H9 (cell line): ENCODE measurements around the gene GLYATL3. TPM values are rescaled to one million over a fixed set of nuclear protein-coding genes. Genes with fewer than 3 reads are reported as not detected.
"Not testable (repeated sequence)": the region's sequence is repeated elsewhere in the genome, so short reads cannot be mapped to it uniquely, and the experiment has no call there.

ENCODE experiments used
- DNase-seq: peaks from one replicate; pipeline ENCODE4 v3.0.0-alpha.2; 2017
- H2AFZ ChIP-seq: one replicate; pipeline ENCODE4 v1.6.1; 2013; ENCODE audit warnings: mild to moderate bottlenecking, low read length, control low read depth, moderate library complexity
- H2AK5ac ChIP-seq: 2 replicates; pipeline ENCODE4 v1.6.1; 2013; ENCODE audit warnings: low read length, control low read depth, mixed read lengths; ENCODE audit not compliant: insufficient read length
- H2BK120ac ChIP-seq: one replicate; pipeline ENCODE4 v1.6.1; 2013; ENCODE audit warnings: low read depth, mild to moderate bottlenecking, low read length, control low read depth, inconsistent platforms; ENCODE audit not compliant: poor library complexity, severe bottlenecking
- H2BK12ac ChIP-seq: 2 replicates; pipeline ENCODE4 v1.6.1; 2013; ENCODE audit warnings: low read length, control low read depth, mixed read lengths, low read depth; ENCODE audit not compliant: insufficient read length
- H2BK15ac ChIP-seq: 2 replicates; pipeline ENCODE4 v1.6.1; 2013; ENCODE audit warnings: low read depth, low read length, control low read depth
- H2BK20ac ChIP-seq: one replicate; pipeline ENCODE4 v1.6.1; 2013; ENCODE audit warnings: low read depth, mild to moderate bottlenecking, low read length, control low read depth, inconsistent platforms; ENCODE audit not compliant: poor library complexity, severe bottlenecking
- H2BK5ac ChIP-seq: 2 replicates; pipeline ENCODE4 v1.6.1; 2013; ENCODE audit warnings: low read length, control low read depth, mixed read lengths; ENCODE audit not compliant: insufficient read length
- H3K14ac ChIP-seq: 2 replicates; pipeline ENCODE4 v1.6.1; 2013; ENCODE audit warnings: low read length, control low read depth; ENCODE audit not compliant: insufficient read depth
- H3K18ac ChIP-seq: 2 replicates; pipeline ENCODE4 v1.6.1; 2013; ENCODE audit warnings: low read depth, mild to moderate bottlenecking, mixed read lengths, low read length, control low read depth; ENCODE audit not compliant: insufficient read length
- H3K23ac ChIP-seq: 2 replicates; pipeline ENCODE4 v1.6.1; 2013; ENCODE audit warnings: low read length, control low read depth, mixed read lengths, low read depth; ENCODE audit not compliant: insufficient read length
- H3K23me2 ChIP-seq: 2 replicates; pipeline ENCODE4 v1.6.1; 2013; ENCODE audit warnings: low read depth, mild to moderate bottlenecking, mixed read lengths, low read length, control low read depth; ENCODE audit not compliant: insufficient read length, poor library complexity, severe bottlenecking
- H3K27ac ChIP-seq: 2 replicates; pipeline ENCODE4 v1.5.1; 2013; ENCODE audit warnings: low read length, control low read depth, mixed read lengths, low read depth; ENCODE audit not compliant: insufficient read length
- H3K27me3 ChIP-seq: 2 replicates; pipeline ENCODE4 v1.6.1; 2013; ENCODE audit warnings: low read length, control low read depth, inconsistent platforms; ENCODE audit not compliant: insufficient read depth
- H3K4ac ChIP-seq: 2 replicates; pipeline ENCODE4 v1.6.1; 2013; ENCODE audit warnings: low read depth, mild to moderate bottlenecking, control low read depth, inconsistent platforms, low read length, moderate library complexity
- H3K4me1 ChIP-seq: 2 replicates; pipeline ENCODE4 v1.6.1; 2013; ENCODE audit warnings: low read length, control low read depth, inconsistent platforms; ENCODE audit not compliant: insufficient read depth
- H3K4me2 ChIP-seq: 2 replicates; pipeline ENCODE4 v1.6.1; 2013; ENCODE audit warnings: low read length, control low read depth, mixed read lengths; ENCODE audit not compliant: insufficient read length, insufficient read depth
- H3K56ac ChIP-seq: 2 replicates; pipeline ENCODE4 v1.6.1; 2013; ENCODE audit warnings: low read depth, mild to moderate bottlenecking, mixed read lengths, low read length, control low read depth; ENCODE audit not compliant: insufficient read length
- H3K79me1 ChIP-seq: 2 replicates; pipeline ENCODE4 v1.6.1; 2013; ENCODE audit warnings: low read depth, mild to moderate bottlenecking, moderate library complexity, low read length, control low read depth, inconsistent platforms; ENCODE audit not compliant: insufficient read depth, poor library complexity, severe bottlenecking
- H3K79me2 ChIP-seq: 2 replicates; pipeline ENCODE4 v1.6.1; 2013; ENCODE audit warnings: low read length, control low read depth, inconsistent platforms; ENCODE audit not compliant: insufficient read depth
- H3K9ac ChIP-seq: 2 replicates; pipeline ENCODE4 v1.6.1; 2013; ENCODE audit warnings: low read length, control low read depth, mixed read lengths; ENCODE audit not compliant: insufficient read length; ENCODE audit errors: extremely low read depth
- H3K9me3 ChIP-seq: one replicate; pipeline ENCODE4 v1.6.1; 2013; ENCODE audit warnings: low read depth, low read length, inconsistent platforms; ENCODE audit not compliant: control insufficient read depth
- H3T11ph ChIP-seq: one replicate; pipeline ENCODE4 v1.6.1; 2013; ENCODE audit warnings: mild to moderate bottlenecking, low read length, control low read depth, inconsistent platforms
- H4K20me1 ChIP-seq: one replicate; pipeline ENCODE4 v1.6.1; 2013; ENCODE audit not compliant: control insufficient read depth, insufficient read length, insufficient read depth
- H4K5ac ChIP-seq: 2 replicates; pipeline ENCODE4 v1.6.1; 2013; ENCODE audit warnings: low read depth, mild to moderate bottlenecking, mixed read lengths, low read length, control low read depth; ENCODE audit not compliant: insufficient read length
- H4K8ac ChIP-seq: replicated peaks from 2 replicates; pipeline ENCODE4 v1.6.1; 2013; ENCODE audit warnings: low read length, control low read depth, mixed read lengths, low read depth; ENCODE audit not compliant: insufficient read length
- H4K91ac ChIP-seq: 2 replicates; pipeline ENCODE4 v1.6.1; 2013; ENCODE audit warnings: low read depth, mild to moderate bottlenecking, moderate library complexity, mixed read lengths, low read length, control low read depth; ENCODE audit not compliant: insufficient read length
- H3K27ac Mint-ChIP-seq, 3 experiments: 2 replicates in 2 of 3; 3 replicates in 1 of 3; pipeline ENCODE4 v1.8.0; 2020 to 2021; ENCODE audit warnings: mixed read lengths in 3 of 3, mild to moderate bottlenecking in 1 of 3, moderate library complexity in 1 of 3
- H3K27me3 Mint-ChIP-seq: 2 replicates; pipeline ENCODE4 v1.8.0; 2021; ENCODE audit warnings: low read depth, mild to moderate bottlenecking, moderate library complexity, mixed read lengths
- H3K36me3 Mint-ChIP-seq, 3 experiments: 2 replicates in 2 of 3; 3 replicates in 1 of 3; pipeline ENCODE4 v1.8.0; 2020 to 2021; ENCODE audit warnings: low read depth in 3 of 3, mixed read lengths in 3 of 3; ENCODE audit not compliant: insufficient read depth in 1 of 3
- H3K4me1 Mint-ChIP-seq, 2 experiments: 2 replicates each; pipeline ENCODE4 v1.8.0; 2020; ENCODE audit warnings: mixed read lengths in 2 of 2
- H3K4me3 Mint-ChIP-seq, 2 experiments: 2 replicates in 1 of 2; 3 replicates in 1 of 2; pipeline ENCODE4 v1.8.0; 2020 to 2021; ENCODE audit warnings: mild to moderate bottlenecking in 2 of 2, mixed read lengths in 2 of 2, moderate library complexity in 1 of 2
- H3K9me3 Mint-ChIP-seq, 2 experiments: 2 replicates in 1 of 2; 3 replicates in 1 of 2; pipeline ENCODE4 v1.8.0; 2020; ENCODE audit warnings: mild to moderate bottlenecking in 2 of 2, mixed read lengths in 2 of 2, moderate library complexity in 1 of 2
- CTCF ChIP-seq: fragments of 200-600 bp; sonication (generic); conservative IDR thresholded peaks from 3 replicates; pipeline ENCODE4 v1.8.0; 2021; ENCODE audit warnings: antibody characterized with exemption, mild to moderate bottlenecking
- WGBS: extraction: QIAGEN DNeasy Blood & Tissue Kit; methylation state at CpG from one replicate; pipeline ENCODE4 v1.1.7; 2013; ENCODE audit warnings: missing lambda C conversion rate, low lambda C conversion rate, mixed read lengths; ENCODE audit not compliant: insufficient read length; ENCODE audit errors: extremely low coverage; 5-methylcytosine and 5-hydroxymethylcytosine counted together
- total RNA-seq: library from RNA; stranded (reverse); gene quantifications from 2 replicates; pipeline ENCODE4 v1.2.1, GENCODE V29; 2021

GLYATL3 gene
- total RNA-seq, 1 experiment from 2014 or later, result not detected

- Histone ChIP-seq H3K56ac (no peak overlapping the region), H3K18ac (no peak overlapping the region), H3K79me1 (no peaks in the 10 kb centered on the region), H2AK5ac (no peak overlapping the region), H3K4ac (no peak overlapping the region), H2BK20ac (no peak overlapping the region), H4K91ac (no peak overlapping the region), H3K4me1 (no peaks in the 10 kb centered on the region), H3K27ac (no peak overlapping the region), H3K79me2 (peaks cover 14% of the 10 kb centered on the region; the same call in 1 of the 2 replicates), H3K9me3 (no peaks in the 10 kb centered on the region), H4K5ac (no peak overlapping the region), H3T11ph (no peak overlapping the region), H3K27me3 (no peaks in the 10 kb centered on the region), H3K23me2 (peaks cover 3% of the 10 kb centered on the region), H2BK12ac (no peak overlapping the region), H3K14ac (no peak overlapping the region), H4K20me1 (no peaks in the 10 kb centered on the region), H4K8ac (no peak overlapping the region), H2BK120ac (no peak overlapping the region), H2BK5ac (no peak overlapping the region), H3K4me2 (no peak overlapping the region), H2AFZ (no peak overlapping the region), H3K9ac (no peak overlapping the region), H3K23ac (no peak overlapping the region), H2BK15ac (no peak overlapping the region)
- no peak for TF ChIP-seq CTCF
- Mint-ChIP-seq H3K4me1 (peaks cover 6 to 7% of the 10 kb centered on the region in 2 experiments), H3K36me3 (peaks cover 14 to 23% (median 17%) of the 10 kb centered on the region in 3 experiments; a peak in 6 of 7 replicates), H3K27me3 (no peaks in the 10 kb centered on the region), H3K9me3 (no peaks in the 10 kb centered on the region), H3K4me3 (no peak overlapping the region), H3K27ac (no peak overlapping the region)
- no peak for DNase-seq
- WGBS, result no CpG with 5 or more reads among the region's 9 CpGs
These were observed 31.7 kb upstream of the GLYATL3 start for GRCh38 chr6:49468042-49468441.

GRCh38 chr6:49476564-49476963 lies 23.2 kb upstream of the GLYATL3 start:
- not testable (repeated sequence) for H4K8ac ChIP-seq, H2BK5ac ChIP-seq, H2BK12ac ChIP-seq, H3K79me1 ChIP-seq, H3K14ac ChIP-seq, H4K5ac ChIP-seq, H3K27ac Mint-ChIP-seq, H3T11ph ChIP-seq, H3K4ac ChIP-seq, H3K9ac ChIP-seq, H2AFZ ChIP-seq, H3K9me3 ChIP-seq, H3K23ac ChIP-seq, H2BK20ac ChIP-seq, H4K20me1 ChIP-seq, DNase-seq, H3K79me2 ChIP-seq, H3K27me3 ChIP-seq, H4K91ac ChIP-seq, H3K27ac ChIP-seq, H2BK15ac ChIP-seq, H2BK120ac ChIP-seq, H3K56ac ChIP-seq, H3K18ac ChIP-seq, H3K23me2 ChIP-seq, H3K4me3 Mint-ChIP-seq, H2AK5ac ChIP-seq, H3K4me1 Mint-ChIP-seq, H3K4me2 ChIP-seq, H3K27me3 Mint-ChIP-seq, H3K4me1 ChIP-seq
- no CpG with 5 or more reads among the region's 2 CpGs for WGBS
- Mint-ChIP-seq H3K9me3 (peaks cover 16 to 24% of the 10 kb centered on the region in 2 experiments; a peak in 4 of 5 replicates), H3K36me3 (peaks cover 56 to 80% (median 76%) of the 10 kb centered on the region in 3 experiments)
